Measurements from ENCODE around the gene ASPG. TPM values are rescaled to one million over a fixed set of nuclear protein-coding genes. Genes with fewer than 3 reads are reported as not detected.

Gene ASPG
- total RNA-seq, 1 experiment from 2014 or later: not detected

- no peak overlapping the region for H3K4me2 ChIP-seq (ENCODE audit: low read depth, low read length, poor library complexity, severe bottlenecking)
- no peak overlapping the region for H2AFZ ChIP-seq (ENCODE audit: low read length)
- H4K20me1 ChIP-seq (ENCODE audit: insufficient read depth, low read depth, low read length): peaks cover 21% of the 10 kb centered on the region; the same call in 1 of the 2 replicates
- no peak overlapping the region for H3K27ac ChIP-seq (ENCODE audit: low read length)
- H3K4me1 ChIP-seq (ENCODE audit: low read length): peaks cover 4% of the 10 kb centered on the region
- no peaks in the 10 kb centered on the region for H3K9me2 ChIP-seq (replicated peaks; ENCODE audit: insufficient read depth, low read length)
- H3K4me3 ChIP-seq (ENCODE audit: low read length): no peak overlapping the region
- no peaks in the 10 kb centered on the region for H3K9me3 ChIP-seq (ENCODE audit: low read length)
- no peaks in the 10 kb centered on the region for H3K36me3 ChIP-seq (ENCODE audit: insufficient read depth, low read length)
- no peaks in the 10 kb centered on the region for H3K27me3 ChIP-seq (ENCODE audit: low read length)
- H3K9ac ChIP-seq (ENCODE audit: low read length): no peak overlapping the region
- DNase-seq: no peak
- H3K79me2 ChIP-seq (ENCODE audit: low read length): no peaks in the 10 kb centered on the region
These were observed 73.6 kb downstream of the ASPG start for GRCh38 chr14:104158827-104159798.

GRCh38 chr14:104159990-104160389 is 74.5 kb downstream of the ASPG start:
- no peak overlapping the region for H2AFZ ChIP-seq (ENCODE audit: low read length)
- no peaks in the 10 kb centered on the region for H3K79me2 ChIP-seq (ENCODE audit: low read length)
- H4K20me1 ChIP-seq (ENCODE audit: insufficient read depth, low read depth, low read length): peaks cover 21% of the 10 kb centered on the region; the same call in 1 of the 2 replicates
- H3K27me3 ChIP-seq (ENCODE audit: low read length): no peaks in the 10 kb centered on the region
- H3K9me2 ChIP-seq (replicated peaks; ENCODE audit: insufficient read depth, low read length): no peaks in the 10 kb centered on the region
- no peak overlapping the region for H3K9ac ChIP-seq (ENCODE audit: low read length)
- no peaks in the 10 kb centered on the region for H3K36me3 ChIP-seq (ENCODE audit: insufficient read depth, low read length)
- peaks cover 5% of the 10 kb centered on the region for H3K4me1 ChIP-seq (ENCODE audit: low read length)
- no peaks in the 10 kb centered on the region for H3K9me3 ChIP-seq (ENCODE audit: low read length)
- no peak overlapping the region for H3K4me2 ChIP-seq (ENCODE audit: low read depth, low read length, poor library complexity, severe bottlenecking)
- no peak for DNase-seq
- H3K27ac ChIP-seq (ENCODE audit: low read length): no peak overlapping the region
- no peak overlapping the region for H3K4me3 ChIP-seq (ENCODE audit: low read length)

GRCh38 chr14:104161602-104162367 is 76.3 kb downstream of the ASPG start:
- Histone ChIP-seq H3K9me3 (ENCODE audit: low read length) (no peaks in the 10 kb centered on the region), H3K4me3 (ENCODE audit: low read length) (no peak overlapping the region), H3K4me2 (ENCODE audit: low read depth, low read length, poor library complexity, severe bottlenecking) (no peak overlapping the region), H3K27ac (ENCODE audit: low read length) (no peak overlapping the region), H2AFZ (ENCODE audit: low read length) (no peak overlapping the region), H3K4me1 (ENCODE audit: low read length) (peaks cover 10% of the 10 kb centered on the region), H4K20me1 (ENCODE audit: insufficient read depth, low read depth, low read length) (peaks cover 19% of the 10 kb centered on the region; the same call in 1 of the 2 replicates), H3K79me2 (ENCODE audit: low read length) (no peaks in the 10 kb centered on the region), H3K36me3 (ENCODE audit: insufficient read depth, low read length) (no peaks in the 10 kb centered on the region), H3K9me2 (replicated peaks; ENCODE audit: insufficient read depth, low read length) (no peaks in the 10 kb centered on the region), H3K27me3 (ENCODE audit: low read length) (no peaks in the 10 kb centered on the region), H3K9ac (ENCODE audit: low read length) (no peak overlapping the region)
- DNase-seq: no peak

- Histone ChIP-seq H4K20me1 (ENCODE audit: insufficient read depth, low read depth, low read length) (peaks cover 14% of the 10 kb centered on the region; the same call in 1 of the 2 replicates), H3K79me2 (ENCODE audit: low read length) (no peaks in the 10 kb centered on the region), H3K4me3 (ENCODE audit: low read length) (no peak overlapping the region), H3K4me1 (ENCODE audit: low read length) (peaks cover 11% of the 10 kb centered on the region), H2AFZ (ENCODE audit: low read length) (no peak overlapping the region), H3K27ac (ENCODE audit: low read length) (no peak overlapping the region), H3K9me3 (ENCODE audit: low read length) (no peaks in the 10 kb centered on the region), H3K9ac (ENCODE audit: low read length) (no peak overlapping the region), H3K36me3 (ENCODE audit: insufficient read depth, low read length) (no peaks in the 10 kb centered on the region), H3K9me2 (replicated peaks; ENCODE audit: insufficient read depth, low read length) (no peaks in the 10 kb centered on the region), H3K4me2 (ENCODE audit: low read depth, low read length, poor library complexity, severe bottlenecking) (no peak overlapping the region), H3K27me3 (ENCODE audit: low read length) (no peaks in the 10 kb centered on the region)
- no peak for DNase-seq
These were observed 77.0 kb downstream of the ASPG start for GRCh38 chr14:104162495-104162894.

GRCh38 chr14:104163541-104163940 is 78.0 kb downstream of the ASPG start:
- no peak overlapping the region for H2AFZ ChIP-seq (ENCODE audit: low read length)
- no peak overlapping the region for H3K27ac ChIP-seq (ENCODE audit: low read length)

GRCh38 chr14:104164041-104164440 is 78.5 kb downstream of the ASPG start:
- DNase-seq: no peak
- H3K4me1 ChIP-seq (ENCODE audit: low read length): peaks cover 11% of the 10 kb centered on the region
- no peaks in the 10 kb centered on the region for H3K9me2 ChIP-seq (replicated peaks; ENCODE audit: insufficient read depth, low read length)
- H3K27me3 ChIP-seq (ENCODE audit: low read length): no peaks in the 10 kb centered on the region
- H3K36me3 ChIP-seq (ENCODE audit: insufficient read depth, low read length): no peaks in the 10 kb centered on the region
- no peak overlapping the region for H3K4me2 ChIP-seq (ENCODE audit: low read depth, low read length, poor library complexity, severe bottlenecking)
- H2AFZ ChIP-seq (ENCODE audit: low read length): no peak overlapping the region
- no peaks in the 10 kb centered on the region for H3K9me3 ChIP-seq (ENCODE audit: low read length)
- H3K9ac ChIP-seq (ENCODE audit: low read length): no peak overlapping the region
- H3K27ac ChIP-seq (ENCODE audit: low read length): no peak overlapping the region
- H3K79me2 ChIP-seq (ENCODE audit: low read length): no peaks in the 10 kb centered on the region
- H4K20me1 ChIP-seq (ENCODE audit: insufficient read depth, low read depth, low read length): peaks cover 16% of the 10 kb centered on the region; the same call in 1 of the 2 replicates
- no peak overlapping the region for H3K4me3 ChIP-seq (ENCODE audit: low read length)

More at GRCh38 chr14:104163541-104163940, 78.0 kb downstream of the ASPG start:
- no peaks in the 10 kb centered on the region for H3K9me3 ChIP-seq (ENCODE audit: low read length)
- H3K4me1 ChIP-seq (ENCODE audit: low read length): peaks cover 11% of the 10 kb centered on the region
- no peaks in the 10 kb centered on the region for H3K27me3 ChIP-seq (ENCODE audit: low read length)
- H3K4me3 ChIP-seq (ENCODE audit: low read length): no peak overlapping the region
- no peaks in the 10 kb centered on the region for H3K79me2 ChIP-seq (ENCODE audit: low read length)
- H3K36me3 ChIP-seq (ENCODE audit: insufficient read depth, low read length): no peaks in the 10 kb centered on the region
- H3K4me2 ChIP-seq (ENCODE audit: low read depth, low read length, poor library complexity, severe bottlenecking): no peak overlapping the region
- no peak overlapping the region for H3K9ac ChIP-seq (ENCODE audit: low read length)
- H4K20me1 ChIP-seq (ENCODE audit: insufficient read depth, low read depth, low read length): peaks cover 15% of the 10 kb centered on the region; the same call in 1 of the 2 replicates
- no peaks in the 10 kb centered on the region for H3K9me2 ChIP-seq (replicated peaks; ENCODE audit: insufficient read depth, low read length)
- no peak for DNase-seq

GRCh38 chr14:104164512-104164911 is 79.0 kb downstream of the ASPG start:
- Histone ChIP-seq H3K4me3 (ENCODE audit: low read length) (no peak overlapping the region), H3K4me1 (ENCODE audit: low read length) (peaks cover 11% of the 10 kb centered on the region), H3K79me2 (ENCODE audit: low read length) (no peaks in the 10 kb centered on the region), H3K4me2 (ENCODE audit: low read depth, low read length, poor library complexity, severe bottlenecking) (no peak overlapping the region), H3K27ac (ENCODE audit: low read length) (no peak overlapping the region), H3K9me3 (ENCODE audit: low read length) (no peaks in the 10 kb centered on the region), H3K36me3 (ENCODE audit: insufficient read depth, low read length) (no peaks in the 10 kb centered on the region), H3K27me3 (ENCODE audit: low read length) (no peaks in the 10 kb centered on the region), H3K9me2 (replicated peaks; ENCODE audit: insufficient read depth, low read length) (no peaks in the 10 kb centered on the region), H3K9ac (ENCODE audit: low read length) (no peak overlapping the region), H2AFZ (ENCODE audit: low read length) (no peak overlapping the region), H4K20me1 (ENCODE audit: insufficient read depth, low read depth, low read length) (peaks cover 12% of the 10 kb centered on the region; the same call in 1 of the 2 replicates)
- DNase-seq: no peak
